Measurements from ENCODE around the gene MLLT1. TPM values are rescaled to one million over a fixed set of nuclear protein-coding genes. Genes with fewer than 3 reads are reported as not detected.

The MLLT1 gene
- total and polyA plus RNA-seq, 10 of the 15 experiments (the other 5 are each of a cell fraction or from before 2014, with no cell fraction given): 0.16 to 61.1 (median 8.5) TPM

DNA sequence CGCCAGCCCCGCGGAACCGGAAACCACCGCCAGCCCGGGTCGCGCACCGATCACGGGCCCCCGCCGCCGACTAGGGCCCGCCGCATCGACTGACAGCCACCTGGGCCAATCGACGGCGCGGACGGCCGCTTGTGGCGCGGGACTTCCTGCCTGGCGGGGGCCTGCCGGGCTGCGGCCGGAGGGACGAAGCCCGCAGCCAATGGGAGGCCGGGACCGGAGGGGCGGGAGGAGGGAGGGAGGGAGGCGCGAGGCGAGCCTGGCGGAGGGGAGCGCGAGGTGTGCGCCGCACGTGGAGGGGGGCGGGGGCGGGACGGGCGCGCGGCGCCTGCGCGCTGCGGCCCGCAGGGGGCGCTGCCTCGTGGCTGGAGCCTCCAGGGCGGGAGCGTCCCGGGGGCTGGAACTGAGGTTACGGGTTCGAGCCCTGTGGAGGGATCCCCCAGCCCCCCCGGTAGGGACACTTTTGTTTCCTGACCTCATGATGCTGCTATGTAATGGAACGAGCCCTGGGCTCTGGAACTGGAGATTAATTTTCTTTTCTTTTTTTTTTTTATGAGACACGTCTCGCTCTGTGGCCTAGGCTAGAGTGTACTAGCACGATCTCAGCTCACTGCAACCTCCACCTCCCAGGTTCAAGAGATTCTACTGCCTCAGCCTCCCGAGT lies at the start of gene MLLT1 (continued):
- TF ChIP-seq, protein P1, sequence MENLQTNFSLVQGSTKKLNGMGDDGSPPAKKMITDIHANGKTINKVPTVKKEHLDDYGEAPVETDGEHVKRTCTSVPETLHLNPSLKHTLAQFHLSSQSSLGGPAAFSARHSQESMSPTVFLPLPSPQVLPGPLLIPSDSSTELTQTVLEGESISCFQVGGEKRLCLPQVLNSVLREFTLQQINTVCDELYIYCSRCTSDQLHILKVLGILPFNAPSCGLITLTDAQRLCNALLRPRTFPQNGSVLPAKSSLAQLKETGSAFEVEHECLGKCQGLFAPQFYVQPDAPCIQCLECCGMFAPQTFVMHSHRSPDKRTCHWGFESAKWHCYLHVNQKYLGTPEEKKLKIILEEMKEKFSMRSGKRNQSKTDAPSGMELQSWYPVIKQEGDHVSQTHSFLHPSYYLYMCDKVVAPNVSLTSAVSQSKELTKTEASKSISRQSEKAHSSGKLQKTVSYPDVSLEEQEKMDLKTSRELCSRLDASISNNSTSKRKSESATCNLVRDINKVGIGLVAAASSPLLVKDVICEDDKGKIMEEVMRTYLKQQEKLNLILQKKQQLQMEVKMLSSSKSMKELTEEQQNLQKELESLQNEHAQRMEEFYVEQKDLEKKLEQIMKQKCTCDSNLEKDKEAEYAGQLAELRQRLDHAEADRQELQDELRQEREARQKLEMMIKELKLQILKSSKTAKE (IDR thresholded peaks at IDR 0.05; ENCODE audit: low read depth, poor library complexity, severe bottlenecking): no peak
- TF ChIP-seq SREBF2 (IDR thresholded peaks at IDR 0.05; ENCODE audit: low read length) (no peak), ZNF384 (IDR thresholded peaks at IDR 0.05; ENCODE audit: borderline replicate concordance, low read depth, low read length) (no peak), MTA2 (IDR thresholded peaks at IDR 0.05; ENCODE audit: low read depth) (no peak), MYC (IDR thresholded peaks at IDR 0.05; ENCODE audit: insufficient read depth, insufficient read length, insufficient replicate concordance, low read length, severe bottlenecking) (peak; percentile 93), RUNX3 (IDR thresholded peaks at IDR 0.05; ENCODE audit: low read length) (peak; percentile 52), CBFB (IDR thresholded peaks at IDR 0.05; ENCODE audit: low read depth) (no peak), SPI1 (IDR thresholded peaks at IDR 0.05; ENCODE audit: borderline replicate concordance, insufficient read depth, low read depth, low read length) (peak; percentile 10; the same call in 1 of the 2 replicates), FOXK2 (IDR thresholded peaks at IDR 0.05) (no peak), HDAC2 (IDR thresholded peaks at IDR 0.05) (no peak), GABPA (IDR thresholded peaks at IDR 0.05; ENCODE audit: low read depth) (peak; percentile 88), SMAD5 (IDR thresholded peaks at IDR 0.05; ENCODE audit: low read depth) (no peak), PML (IDR thresholded peaks at IDR 0.05; ENCODE audit: low read length) (no peak), RB1 (IDR thresholded peaks at IDR 0.05; ENCODE audit: borderline replicate concordance) (no peak; the same call in 1 of the 2 replicates), TCF3 (IDR thresholded peaks at IDR 0.05; ENCODE audit: borderline replicate concordance, insufficient read depth, low read depth, low read length) (no peak), IKZF2 (IDR thresholded peaks at IDR 0.05) (no peak), ZBED1 (IDR thresholded peaks at IDR 0.05; ENCODE audit: borderline replicate concordance) (no peak), KAT2A (conservative IDR thresholded peaks at IDR 0.05; ENCODE audit: control insufficient read depth, low read depth, low read length) (no peak), CBX5 (IDR thresholded peaks at IDR 0.05; ENCODE audit: low read depth) (no peak), ESRRA (IDR thresholded peaks at IDR 0.05; ENCODE audit: low read length) (no peak)
- TF ChIP-seq, protein P2, sequence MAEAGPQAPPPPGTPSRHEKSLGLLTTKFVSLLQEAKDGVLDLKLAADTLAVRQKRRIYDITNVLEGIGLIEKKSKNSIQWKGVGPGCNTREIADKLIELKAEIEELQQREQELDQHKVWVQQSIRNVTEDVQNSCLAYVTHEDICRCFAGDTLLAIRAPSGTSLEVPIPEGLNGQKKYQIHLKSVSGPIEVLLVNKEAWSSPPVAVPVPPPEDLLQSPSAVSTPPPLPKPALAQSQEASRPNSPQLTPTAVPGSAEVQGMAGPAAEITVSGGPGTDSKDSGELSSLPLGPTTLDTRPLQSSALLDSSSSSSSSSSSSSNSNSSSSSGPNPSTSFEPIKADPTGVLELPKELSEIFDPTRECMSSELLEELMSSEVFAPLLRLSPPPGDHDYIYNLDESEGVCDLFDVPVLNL (IDR thresholded peaks at IDR 0.05; ENCODE audit: low read depth, low read length): no peak
- TF ChIP-seq, protein P3, sequence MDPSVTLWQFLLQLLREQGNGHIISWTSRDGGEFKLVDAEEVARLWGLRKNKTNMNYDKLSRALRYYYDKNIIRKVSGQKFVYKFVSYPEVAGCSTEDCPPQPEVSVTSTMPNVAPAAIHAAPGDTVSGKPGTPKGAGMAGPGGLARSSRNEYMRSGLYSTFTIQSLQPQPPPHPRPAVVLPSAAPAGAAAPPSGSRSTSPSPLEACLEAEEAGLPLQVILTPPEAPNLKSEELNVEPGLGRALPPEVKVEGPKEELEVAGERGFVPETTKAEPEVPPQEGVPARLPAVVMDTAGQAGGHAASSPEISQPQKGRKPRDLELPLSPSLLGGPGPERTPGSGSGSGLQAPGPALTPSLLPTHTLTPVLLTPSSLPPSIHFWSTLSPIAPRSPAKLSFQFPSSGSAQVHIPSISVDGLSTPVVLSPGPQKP (IDR thresholded peaks at IDR 0.05; ENCODE audit: low read depth, low read length): no peak
- TF ChIP-seq, protein P4, sequence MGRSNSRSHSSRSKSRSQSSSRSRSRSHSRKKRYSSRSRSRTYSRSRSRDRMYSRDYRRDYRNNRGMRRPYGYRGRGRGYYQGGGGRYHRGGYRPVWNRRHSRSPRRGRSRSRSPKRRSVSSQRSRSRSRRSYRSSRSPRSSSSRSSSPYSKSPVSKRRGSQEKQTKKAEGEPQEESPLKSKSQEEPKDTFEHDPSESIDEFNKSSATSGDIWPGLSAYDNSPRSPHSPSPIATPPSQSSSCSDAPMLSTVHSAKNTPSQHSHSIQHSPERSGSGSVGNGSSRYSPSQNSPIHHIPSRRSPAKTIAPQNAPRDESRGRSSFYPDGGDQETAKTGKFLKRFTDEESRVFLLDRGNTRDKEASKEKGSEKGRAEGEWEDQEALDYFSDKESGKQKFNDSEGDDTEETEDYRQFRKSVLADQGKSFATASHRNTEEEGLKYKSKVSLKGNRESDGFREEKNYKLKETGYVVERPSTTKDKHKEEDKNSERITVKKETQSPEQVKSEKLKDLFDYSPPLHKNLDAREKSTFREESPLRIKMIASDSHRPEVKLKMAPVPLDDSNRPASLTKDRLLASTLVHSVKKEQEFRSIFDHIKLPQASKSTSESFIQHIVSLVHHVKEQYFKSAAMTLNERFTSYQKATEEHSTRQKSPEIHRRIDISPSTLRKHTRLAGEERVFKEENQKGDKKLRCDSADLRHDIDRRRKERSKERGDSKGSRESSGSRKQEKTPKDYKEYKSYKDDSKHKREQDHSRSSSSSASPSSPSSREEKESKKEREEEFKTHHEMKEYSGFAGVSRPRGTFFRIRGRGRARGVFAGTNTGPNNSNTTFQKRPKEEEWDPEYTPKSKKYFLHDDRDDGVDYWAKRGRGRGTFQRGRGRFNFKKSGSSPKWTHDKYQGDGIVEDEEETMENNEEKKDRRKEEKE (IDR thresholded peaks at IDR 0.05): no peak
- TF ChIP-seq, protein P5, sequence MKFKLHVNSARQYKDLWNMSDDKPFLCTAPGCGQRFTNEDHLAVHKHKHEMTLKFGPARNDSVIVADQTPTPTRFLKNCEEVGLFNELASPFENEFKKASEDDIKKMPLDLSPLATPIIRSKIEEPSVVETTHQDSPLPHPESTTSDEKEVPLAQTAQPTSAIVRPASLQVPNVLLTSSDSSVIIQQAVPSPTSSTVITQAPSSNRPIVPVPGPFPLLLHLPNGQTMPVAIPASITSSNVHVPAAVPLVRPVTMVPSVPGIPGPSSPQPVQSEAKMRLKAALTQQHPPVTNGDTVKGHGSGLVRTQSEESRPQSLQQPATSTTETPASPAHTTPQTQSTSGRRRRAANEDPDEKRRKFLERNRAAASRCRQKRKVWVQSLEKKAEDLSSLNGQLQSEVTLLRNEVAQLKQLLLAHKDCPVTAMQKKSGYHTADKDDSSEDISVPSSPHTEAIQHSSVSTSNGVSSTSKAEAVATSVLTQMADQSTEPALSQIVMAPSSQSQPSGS (IDR thresholded peaks at IDR 0.05; ENCODE audit: low read length): no peak
